Measurements from ENCODE around the gene DYRK2.

DYRK2 gene

GRCh38 chr12:67648521-67649260 is at the start of gene DYRK2:
TSS of gene DYRK2 (plus strand) at chr12:67648745. CDS start at chr12:67649134, 389 bp downstream.
- in situ Hi-C loops (cut with MboI; ENCODE audit: low sequenced_read_pairs), result no loop called here

DNA sequence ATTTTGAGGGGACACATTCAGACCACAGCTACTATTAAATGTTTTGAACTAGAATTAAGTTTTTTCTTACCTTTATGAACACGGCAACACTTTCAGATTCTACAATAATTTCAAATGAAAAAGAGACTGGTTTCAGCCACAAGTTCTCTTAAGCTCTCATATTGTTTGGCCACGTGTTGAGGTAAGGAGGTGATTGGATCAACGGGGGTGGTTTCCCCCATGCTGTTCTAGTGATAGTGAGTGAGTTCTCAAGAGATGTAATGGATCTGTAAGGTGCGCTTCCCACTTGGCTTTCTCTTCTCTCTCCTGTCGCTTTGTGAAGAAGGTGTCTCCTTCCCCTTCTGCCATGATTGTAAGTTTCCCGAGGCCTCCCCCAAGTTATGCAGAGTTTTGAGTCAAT is 48.9 kb upstream of the DYRK2 start:
- in situ Hi-C loops (cut with MboI; ENCODE audit: low sequenced_read_pairs), result no loop called here

DNA sequence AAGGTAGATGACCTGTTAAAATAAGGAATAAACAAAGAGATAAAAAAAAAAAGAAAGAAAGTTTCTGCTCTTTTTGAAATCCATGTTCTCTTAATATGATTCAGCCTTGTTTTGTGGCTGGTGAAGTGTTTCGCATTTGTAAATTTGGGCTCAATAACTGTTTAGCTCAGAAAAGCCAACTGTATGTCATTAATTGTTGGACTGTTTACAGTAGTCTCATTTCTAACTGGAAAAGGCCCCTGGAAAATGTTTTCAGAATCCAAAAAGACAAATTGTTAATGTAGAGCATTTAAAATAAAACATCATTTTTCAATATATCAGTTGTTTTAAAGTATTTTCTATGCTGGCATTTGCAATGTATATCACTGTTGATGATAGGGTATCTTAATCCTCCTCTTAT is 47.4 kb upstream of the DYRK2 start:
- in situ Hi-C loops (cut with MboI; ENCODE audit: low sequenced_read_pairs), result no loop called here

GRCh38 chr12:67609226-67609870 is 39.2 kb upstream of the DYRK2 start:
- in situ Hi-C loops (cut with MboI; ENCODE audit: low sequenced_read_pairs), result no loop called here

DNA sequence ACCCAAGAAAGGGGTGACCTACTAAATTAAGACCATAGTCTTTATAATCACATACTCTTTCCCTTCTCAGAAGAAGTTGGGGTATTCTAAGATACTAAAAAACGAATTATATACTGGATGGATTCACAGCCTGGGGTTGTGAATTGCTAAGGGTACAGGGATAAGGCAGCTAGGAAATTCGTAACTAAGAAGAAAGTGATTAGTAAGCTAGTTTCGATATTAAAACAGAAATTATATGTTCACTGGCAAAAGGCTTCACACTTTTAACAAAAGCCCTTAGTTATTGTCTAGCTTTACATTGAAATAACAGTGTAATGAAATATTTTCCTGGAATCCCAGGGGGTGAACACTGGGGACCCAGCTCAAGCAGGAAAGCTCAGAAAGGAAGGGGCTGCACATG is 35.5 kb upstream of the DYRK2 start:
- in situ Hi-C loops (cut with MboI; ENCODE audit: low sequenced_read_pairs), result no loop called here

DNA sequence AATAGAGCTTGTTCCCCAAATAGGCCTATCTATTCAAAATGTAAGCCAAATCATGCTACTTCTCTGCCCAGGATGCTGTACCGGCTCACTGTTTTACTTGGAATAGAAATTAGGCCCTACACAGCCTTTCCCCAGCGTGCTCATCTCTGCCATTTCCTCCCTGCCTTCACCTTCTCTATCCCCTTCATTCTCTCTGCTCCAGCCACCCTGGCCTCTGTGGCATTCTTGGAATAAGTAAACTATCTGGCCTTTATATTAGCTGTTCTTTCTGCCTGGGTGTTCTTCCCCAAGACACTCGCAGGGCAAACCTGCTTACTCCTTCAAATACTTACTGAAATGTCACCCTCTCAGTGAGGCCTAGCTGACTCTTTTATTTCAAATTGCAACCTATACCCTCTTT is 30.9 kb upstream of the DYRK2 start:
- in situ Hi-C loops (cut with MboI; ENCODE audit: low sequenced_read_pairs), result no loop called here

DNA sequence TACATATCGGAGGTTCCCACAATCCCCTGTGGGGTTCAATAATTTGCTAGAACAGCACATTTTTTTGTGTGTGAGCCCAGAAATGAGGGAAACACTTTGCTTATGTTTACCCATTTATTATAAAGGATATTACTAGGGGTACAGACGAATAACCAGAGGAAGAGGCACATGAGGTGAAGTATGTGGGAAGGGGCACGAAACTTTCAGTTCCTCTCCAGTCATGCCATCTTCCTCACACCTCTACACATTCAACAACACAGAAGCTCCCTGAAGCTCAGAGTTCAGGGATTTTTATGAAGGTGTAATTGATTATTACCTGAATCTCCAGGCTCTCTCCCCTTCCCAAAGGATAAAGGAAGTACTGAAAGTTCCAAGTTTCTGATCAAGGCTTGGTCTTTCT is 30.2 kb upstream of the DYRK2 start:
- in situ Hi-C loops (cut with MboI; ENCODE audit: low sequenced_read_pairs), result no loop called here

GRCh38 chr12:67621112-67621511 is 27.4 kb upstream of the DYRK2 start:
- in situ Hi-C loops (cut with MboI; ENCODE audit: low sequenced_read_pairs), result no loop called here

DNA sequence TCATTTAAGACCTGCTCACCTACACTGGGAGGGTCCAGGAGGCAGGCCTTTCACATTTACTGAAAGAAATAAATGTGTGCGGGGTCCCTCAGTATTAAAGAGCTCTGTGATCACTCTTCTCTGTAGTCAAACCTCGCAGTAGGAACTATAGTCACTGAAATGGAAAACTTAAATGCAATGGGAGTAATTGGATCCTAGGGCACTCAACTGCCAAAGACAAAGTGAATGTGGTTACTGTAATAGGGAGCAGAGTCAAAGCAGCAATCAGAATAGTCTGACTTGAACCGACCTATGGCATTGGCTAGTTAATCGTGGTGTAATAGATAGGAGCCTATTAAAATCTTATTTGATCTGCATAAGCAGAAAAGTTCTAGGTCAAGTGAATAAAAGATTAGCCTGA is 26.6 kb upstream of the DYRK2 start:
- in situ Hi-C loops (cut with MboI; ENCODE audit: low sequenced_read_pairs), result no loop called here

DNA sequence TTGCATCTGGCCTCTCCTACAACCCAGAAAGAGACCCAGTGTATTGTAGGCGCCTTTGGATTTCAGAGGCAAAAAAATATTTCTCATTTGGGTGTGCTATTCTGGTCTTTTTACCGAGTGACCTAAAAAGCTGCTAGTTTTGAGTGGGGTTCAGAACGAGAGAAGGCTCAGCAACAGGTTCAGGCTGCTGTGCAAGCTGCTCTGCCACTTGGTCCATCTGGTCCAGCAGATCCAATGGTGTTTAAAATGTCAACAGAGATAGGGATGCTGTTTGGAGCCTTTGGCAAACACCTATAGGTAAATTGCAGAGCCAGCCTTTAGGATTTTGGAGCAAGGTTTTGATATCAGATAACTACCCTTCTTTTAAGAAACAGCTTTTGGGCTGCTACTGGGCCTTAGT is 25.3 kb upstream of the DYRK2 start:
- in situ Hi-C loops (cut with MboI; ENCODE audit: low sequenced_read_pairs), result no loop called here

DNA sequence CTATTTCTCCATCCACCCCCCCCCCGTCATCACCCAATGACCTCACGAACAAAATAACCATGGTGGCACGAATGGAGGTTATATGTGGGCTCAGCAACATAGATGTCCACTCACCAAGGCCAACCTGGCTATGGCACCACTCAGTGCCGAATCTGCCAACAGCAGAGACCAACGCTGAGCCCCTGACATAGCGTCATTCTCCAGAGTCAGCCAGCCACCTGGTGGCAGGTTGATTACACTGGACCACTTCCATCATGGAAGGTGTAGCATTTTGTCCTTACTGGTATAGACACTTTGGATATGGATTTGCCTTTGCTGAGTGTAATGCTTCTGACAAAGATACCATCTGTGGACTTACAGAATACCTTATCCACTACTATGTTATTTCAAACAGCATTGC is 24.2 kb upstream of the DYRK2 start:
- in situ Hi-C loops (cut with MboI; ENCODE audit: low sequenced_read_pairs), result no loop called here

DNA sequence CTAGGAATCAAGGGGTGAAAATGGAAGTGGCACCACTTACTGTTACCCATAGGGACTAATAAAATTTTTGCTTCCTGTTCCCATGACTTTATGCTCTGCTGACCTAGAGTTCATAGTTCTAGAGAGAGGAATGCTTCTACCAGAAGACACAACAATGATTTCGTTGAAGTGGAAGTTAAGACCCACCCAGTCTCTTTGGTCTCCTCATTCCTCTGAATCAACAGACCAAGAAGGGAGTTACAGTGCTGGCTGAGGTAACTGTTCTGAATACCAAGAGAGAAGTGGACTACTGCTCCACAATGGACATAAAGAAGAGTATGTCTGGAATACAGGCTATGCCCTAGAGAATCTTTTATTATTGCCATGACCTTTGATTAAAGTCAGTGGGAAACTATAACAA is 23.5 kb upstream of the DYRK2 start:
- in situ Hi-C loops (cut with MboI; ENCODE audit: low sequenced_read_pairs), result no loop called here

GRCh38 chr12:67626156-67626555 is 22.4 kb upstream of the DYRK2 start:
- in situ Hi-C loops (cut with MboI; ENCODE audit: low sequenced_read_pairs), result no loop called here

GRCh38 chr12:67630373-67631088 is 18.0 kb upstream of the DYRK2 start:
- in situ Hi-C loops (cut with MboI; ENCODE audit: low sequenced_read_pairs), result no loop called here

DNA sequence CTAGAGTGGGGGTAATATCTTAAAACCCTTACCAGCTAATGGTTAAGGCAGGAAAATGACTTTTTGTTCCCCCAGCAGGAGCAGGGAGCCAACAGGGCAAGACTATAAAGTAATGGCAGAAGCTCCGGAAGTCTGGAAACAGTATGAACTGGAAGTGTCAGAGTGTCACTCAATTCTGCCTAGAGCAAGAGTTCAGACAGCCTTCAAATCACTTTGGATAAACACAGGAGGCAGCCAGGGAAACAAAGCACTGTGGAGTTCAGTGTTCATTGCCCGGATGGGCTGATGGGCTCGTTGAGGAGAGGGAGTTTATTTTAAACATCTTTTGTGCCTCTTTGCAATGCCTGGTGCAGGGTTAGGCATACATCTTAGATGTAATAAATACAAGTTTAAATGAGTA is 16.5 kb upstream of the DYRK2 start:
- in situ Hi-C loops (cut with MboI; ENCODE audit: low sequenced_read_pairs), result no loop called here

DNA sequence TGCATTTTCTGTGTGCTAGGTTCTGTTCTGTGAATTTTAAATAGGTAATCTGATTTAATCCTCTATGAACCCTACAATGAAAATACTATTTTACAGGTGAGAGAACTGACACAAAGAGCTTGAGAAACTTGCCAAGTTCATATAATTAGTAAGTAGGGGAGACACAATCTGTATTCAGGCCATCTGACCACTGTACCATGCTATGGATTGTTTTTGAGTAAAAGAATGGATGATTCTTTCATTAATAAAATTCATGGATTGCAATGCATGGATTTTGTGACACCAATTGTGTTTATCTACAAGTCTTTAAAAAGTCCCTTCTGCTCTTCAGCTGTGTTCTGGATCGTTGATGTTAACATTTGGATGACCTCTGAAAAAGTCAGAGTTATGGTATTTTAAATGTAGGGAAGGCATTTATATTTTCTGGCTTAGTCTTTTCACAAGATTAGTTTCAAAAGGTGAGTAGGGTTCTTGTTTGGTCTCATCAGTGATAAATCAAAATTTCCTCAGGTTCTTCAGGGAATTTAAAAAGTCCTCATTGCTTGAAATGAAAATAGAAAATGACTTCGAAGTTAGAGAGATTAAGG is 15.4 kb upstream of the DYRK2 start:
- in situ Hi-C loops (cut with MboI; ENCODE audit: low sequenced_read_pairs), result no loop called here

DNA sequence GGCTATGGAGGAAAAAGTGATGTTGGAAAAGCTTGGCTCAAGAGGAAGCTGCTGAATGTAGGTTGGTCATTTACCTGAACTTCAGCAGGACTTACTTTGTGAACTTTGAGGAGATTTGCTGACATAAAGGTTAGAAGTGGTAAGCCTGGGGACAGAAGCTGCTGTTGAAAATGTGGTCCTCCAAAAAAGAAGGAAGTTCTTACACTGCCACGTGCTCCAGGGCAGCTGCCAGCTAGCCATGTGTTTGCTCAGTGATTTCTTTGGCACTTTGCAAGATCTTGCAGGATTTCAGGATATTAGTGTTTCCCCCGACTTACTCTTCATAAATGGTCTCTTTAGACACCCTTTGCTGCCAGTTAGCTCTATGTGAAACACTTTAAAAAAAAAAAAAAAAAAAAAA is 14.8 kb upstream of the DYRK2 start:
- in situ Hi-C loops (cut with MboI; ENCODE audit: low sequenced_read_pairs), result no loop called here

- in situ Hi-C loops (cut with MboI; ENCODE audit: low sequenced_read_pairs), result no loop called here
These were observed 14.2 kb upstream of the DYRK2 start for GRCh38 chr12:67634303-67634761.

GRCh38 chr12:67637718-67638117 is 10.8 kb upstream of the DYRK2 start:
- in situ Hi-C loops (cut with MboI; ENCODE audit: low sequenced_read_pairs), result no loop called here

DNA sequence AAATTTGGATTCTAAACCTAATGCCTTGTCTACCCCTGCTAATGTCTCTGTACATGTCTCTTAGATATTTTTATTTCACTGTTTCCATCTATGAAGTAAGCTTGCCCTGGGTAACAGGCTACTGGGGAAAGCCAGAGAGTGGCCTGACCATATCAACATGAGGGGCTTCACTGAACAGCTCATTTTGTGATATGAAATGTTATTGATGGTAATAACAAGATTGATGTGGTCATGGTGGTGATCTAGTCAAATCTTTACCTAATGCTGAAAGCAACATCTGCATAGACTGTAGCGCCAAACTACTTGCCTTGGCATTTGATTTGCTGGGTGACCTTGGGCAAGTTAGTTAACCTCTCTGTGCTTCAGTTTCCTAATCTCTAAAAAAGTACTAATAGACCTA is 9.9 kb upstream of the DYRK2 start:
- in situ Hi-C loops (cut with MboI; ENCODE audit: low sequenced_read_pairs), result no loop called here

- in situ Hi-C loops (cut with MboI; ENCODE audit: low sequenced_read_pairs), result no loop called here
These were observed 7.7 kb upstream of the DYRK2 start for GRCh38 chr12:67640863-67641262.

GRCh38 chr12:67645126-67645525 is 3.4 kb upstream of the DYRK2 start:
- in situ Hi-C loops (cut with MboI; ENCODE audit: low sequenced_read_pairs), result no loop called here

Measured in hTERT RPE-1 (cell line).